NCI-H146 treated with DMSO at 0.1 percent for 48 hours (cell line): ENCODE data around the gene B3GAT1.
"Not testable (repeated sequence)": the region's sequence is repeated elsewhere in the genome, so short reads cannot be mapped to it uniquely, and the experiment has no call there.

Experiments
- DNase-seq: peaks from one replicate; lab custom pipeline; 2025; ENCODE audit not compliant: unreplicated experiment; lab: John Stamatoyannopoulos, UW

Gene B3GAT1

DNA sequence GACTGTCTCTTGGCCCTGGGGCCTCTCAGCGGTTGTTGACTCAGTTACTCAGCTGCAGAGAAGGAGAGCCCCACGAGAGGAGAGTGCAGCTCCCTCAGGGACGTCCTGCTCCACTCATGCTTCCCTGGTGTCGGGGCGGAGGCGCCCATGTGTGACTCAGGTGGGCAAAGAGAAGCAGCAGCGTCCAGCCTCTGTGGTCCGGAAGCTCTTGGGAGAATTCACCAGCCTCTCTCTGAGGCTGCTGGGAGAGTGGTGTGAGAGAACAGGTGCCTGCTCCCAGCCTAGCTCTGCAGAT, 54.5 kb downstream of the B3GAT1 start:
- DNase-seq: no peak

DNA sequence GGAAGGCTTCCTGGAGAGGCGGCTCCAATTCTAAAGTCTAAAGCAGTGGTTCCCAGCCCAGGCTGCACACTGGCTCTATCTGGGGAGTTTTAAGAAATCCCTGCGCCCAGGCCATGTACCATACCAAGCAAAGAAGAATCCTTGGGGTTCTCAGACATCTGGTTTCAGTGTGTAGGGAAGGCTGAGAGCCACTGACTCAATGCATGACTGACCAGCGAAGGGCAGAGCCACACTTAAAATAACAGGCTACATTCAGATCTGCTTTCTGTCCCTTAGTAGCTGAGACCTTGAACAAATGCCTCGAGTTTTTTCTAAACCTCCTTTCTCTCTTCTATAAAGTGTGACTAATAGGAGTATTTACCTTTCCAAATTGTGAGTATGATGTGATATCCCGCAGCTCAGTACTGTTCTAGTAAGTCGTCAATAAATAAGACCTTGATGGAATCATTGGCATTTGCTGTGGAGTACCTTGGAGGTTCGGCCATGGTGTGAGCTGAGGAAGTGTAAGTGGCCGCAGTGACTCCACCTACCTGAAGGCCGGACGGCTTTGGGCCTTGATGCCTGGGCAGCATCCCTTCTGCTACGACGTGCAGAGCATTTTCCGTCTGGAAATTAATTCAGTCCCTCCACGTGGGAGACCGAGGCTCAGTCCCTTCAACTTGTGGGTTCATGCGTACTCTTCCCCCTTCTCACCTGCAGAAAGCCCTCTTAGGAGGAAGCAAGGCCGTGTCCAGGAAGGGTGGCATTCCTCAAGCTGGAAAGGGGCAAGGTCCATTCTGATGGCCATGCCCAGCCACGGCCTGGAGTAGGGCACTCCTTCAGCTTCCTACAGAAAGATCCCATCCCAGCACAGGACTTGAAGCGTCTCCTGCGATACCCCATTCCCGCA, 55.1 kb downstream of the B3GAT1 start:
- no peak for DNase-seq

- no peak for DNase-seq
Measured at GRCh38 chr11:134355656-134356055, 56.4 kb downstream of the B3GAT1 start.

- DNase-seq: no peak
Measured at GRCh38 chr11:134355136-134355535, 56.9 kb downstream of the B3GAT1 start.

- DNase-seq: no peak
Measured at GRCh38 chr11:134352111-134352510, 59.9 kb downstream of the B3GAT1 start.

GRCh38 chr11:134350381-134350780, 61.7 kb downstream of the B3GAT1 start:
- no peak for DNase-seq

DNA sequence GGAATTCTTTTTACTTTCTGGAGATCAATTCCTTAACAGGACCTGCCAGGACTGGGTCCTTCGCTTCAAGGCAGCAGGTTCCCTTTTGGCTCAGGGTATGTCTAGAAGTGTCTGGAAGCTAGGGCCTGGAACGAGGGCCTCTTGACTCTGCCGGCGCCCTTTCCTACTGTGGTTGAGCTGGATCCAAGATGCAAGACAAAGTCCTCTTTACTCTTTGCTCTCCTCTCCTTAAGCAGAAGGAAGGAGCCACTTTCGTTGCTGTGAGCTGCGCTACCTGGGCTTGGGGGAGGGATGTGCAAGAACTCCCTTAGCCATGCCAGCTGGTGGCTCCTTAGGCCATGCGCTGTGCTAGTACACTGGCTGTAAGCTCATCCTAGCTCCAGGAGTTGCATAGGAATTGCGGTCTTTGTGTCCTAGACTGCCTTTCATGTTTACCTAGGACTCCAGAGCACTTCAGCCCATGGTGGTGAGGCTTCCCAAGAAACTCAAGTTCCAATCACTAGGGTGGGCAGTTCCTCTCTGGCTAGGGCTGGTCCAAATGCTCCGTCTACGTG, 62.2 kb downstream of the B3GAT1 start:
- DNase-seq: no peak

GRCh38 chr11:134349109-134349801, 62.8 kb downstream of the B3GAT1 start:
- DNase-seq: no peak

DNA sequence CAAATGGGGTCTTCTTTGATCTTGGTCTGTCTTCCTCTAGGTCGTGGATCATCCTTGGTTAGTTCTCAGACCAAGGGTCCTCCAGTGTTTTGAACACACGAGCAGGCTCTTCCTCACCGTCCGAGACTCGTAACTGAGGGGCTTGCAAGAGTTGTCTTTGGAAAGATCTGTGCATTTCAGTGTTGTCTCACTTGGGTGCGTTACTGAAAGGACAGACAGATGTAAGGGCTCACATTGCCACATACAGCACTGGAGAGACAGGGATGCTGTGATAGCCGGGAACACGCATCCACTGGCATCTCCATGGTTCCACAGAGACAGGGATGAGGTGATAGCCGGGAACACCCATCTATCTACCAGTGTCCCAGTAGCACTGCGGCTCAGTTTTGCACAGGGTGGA, 64.6 kb downstream of the B3GAT1 start:
- DNase-seq: no peak

DNA sequence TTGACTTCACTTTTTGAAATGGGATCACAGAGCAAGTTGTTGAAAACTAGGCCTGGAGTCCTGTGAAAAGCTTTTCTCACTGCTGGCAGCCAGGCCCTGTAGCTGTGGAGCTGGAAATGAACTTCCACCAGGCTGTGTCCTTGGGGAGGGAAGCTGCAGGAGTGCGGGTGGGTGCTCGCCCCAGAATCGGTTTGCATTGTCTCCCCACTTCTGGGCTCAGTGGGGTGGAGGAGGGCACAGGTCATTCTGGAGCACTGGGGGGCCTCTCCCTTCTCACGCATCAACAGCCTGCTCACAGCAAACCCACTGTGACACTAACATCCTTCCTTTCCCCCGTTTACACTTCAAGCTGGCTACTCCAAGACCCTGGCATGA, 65.1 kb downstream of the B3GAT1 start:
- DNase-seq: no peak

DNA sequence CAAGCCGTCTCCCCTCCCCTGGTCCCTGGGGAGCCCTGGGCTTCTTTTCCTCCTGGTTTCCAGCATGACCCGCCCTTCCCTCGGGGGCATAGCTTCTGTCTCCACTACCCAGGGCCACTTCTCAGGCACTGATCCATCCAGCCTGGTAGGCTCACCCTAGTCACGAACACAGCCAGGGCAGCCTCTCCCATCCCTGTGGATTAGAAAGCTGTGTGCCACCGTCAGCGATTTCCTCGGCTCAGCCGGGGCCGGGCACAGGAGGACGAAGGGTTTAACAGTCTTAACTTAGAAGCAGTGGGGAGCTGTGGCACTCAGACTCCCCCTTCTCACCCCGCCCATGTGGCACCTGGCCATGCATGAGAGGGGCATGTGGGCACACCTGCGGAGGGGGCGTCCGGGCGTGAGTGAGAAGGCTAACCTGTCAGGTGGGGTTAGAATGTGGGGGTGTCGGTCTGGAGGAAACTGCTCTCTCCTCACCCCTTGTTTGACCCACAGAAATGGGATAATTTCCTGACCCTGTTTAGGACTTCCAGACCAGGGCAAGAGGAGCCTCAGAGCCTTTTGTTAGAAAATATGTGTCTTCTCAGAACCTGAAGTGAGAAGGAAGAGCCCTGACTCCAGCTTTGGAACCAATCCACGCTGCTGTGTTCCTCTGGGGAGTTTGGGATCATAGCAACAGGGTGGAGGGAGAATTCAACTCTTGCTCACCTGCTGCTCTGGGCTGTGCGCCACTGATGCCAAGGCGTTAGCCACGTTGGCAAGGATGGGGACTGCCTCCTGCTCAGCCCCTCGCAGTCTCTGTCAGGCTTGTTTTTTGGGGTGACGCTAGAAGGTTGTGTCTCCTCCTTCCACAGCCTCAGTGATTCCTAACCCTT, 65.7 kb downstream of the B3GAT1 start:
- DNase-seq: no peak

DNA sequence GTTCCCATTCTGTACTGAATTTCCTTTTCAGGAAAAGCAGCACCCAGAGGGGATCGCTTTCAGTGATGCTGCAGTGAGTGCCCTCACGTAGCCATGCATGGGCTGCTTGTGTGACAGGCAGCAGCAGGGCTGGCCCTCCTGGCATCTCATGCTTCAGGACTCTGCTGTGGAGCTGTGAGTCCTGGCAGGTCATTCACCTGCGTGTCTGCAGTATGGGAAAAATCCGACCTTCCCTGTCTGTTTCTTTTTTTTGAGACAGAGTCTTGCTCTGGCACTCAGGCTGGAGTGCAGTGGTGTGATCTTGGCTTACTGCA, 66.8 kb downstream of the B3GAT1 start:
- DNase-seq: no peak

DNA sequence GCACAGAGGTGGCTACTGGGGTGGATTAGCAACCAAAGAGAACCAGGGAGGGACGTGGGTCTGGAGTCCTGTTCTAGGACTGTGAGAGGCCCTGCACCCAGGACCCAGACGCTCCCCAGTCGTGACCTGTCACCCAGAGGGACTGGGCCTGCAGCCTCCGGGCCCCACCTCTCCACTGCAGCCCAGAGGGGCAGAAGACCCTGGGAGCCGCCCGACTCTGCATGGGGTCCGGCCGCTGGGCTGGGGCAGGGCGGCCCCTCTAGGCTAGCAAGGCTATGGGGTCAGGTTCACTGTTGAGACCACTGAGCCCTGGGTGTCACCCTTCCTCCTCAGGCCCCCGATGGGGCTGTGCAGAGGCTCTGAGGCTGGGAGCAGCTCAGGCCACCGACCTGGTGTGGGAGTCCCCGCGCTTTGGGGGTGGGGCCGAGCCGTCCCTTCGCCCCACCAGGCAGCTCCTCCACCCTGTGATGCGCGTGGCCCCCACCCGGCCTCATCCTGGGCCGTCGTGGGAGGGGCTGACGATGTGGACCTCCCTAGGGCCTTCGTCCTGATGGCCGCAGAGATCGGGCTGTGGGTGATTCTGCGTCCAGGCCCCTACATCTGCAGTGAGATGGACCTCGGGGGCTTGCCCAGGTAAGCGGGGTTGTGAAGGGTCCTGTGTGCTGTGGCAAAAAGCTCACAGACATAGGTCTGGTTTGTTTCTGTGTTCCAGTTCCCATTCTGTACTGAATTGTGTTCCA, 67.4 kb downstream of the B3GAT1 start:
- DNase-seq: not testable (repeated sequence)

- DNase-seq: no peak
Measured at GRCh38 chr11:134343646-134344045, 68.4 kb downstream of the B3GAT1 start.

DNA sequence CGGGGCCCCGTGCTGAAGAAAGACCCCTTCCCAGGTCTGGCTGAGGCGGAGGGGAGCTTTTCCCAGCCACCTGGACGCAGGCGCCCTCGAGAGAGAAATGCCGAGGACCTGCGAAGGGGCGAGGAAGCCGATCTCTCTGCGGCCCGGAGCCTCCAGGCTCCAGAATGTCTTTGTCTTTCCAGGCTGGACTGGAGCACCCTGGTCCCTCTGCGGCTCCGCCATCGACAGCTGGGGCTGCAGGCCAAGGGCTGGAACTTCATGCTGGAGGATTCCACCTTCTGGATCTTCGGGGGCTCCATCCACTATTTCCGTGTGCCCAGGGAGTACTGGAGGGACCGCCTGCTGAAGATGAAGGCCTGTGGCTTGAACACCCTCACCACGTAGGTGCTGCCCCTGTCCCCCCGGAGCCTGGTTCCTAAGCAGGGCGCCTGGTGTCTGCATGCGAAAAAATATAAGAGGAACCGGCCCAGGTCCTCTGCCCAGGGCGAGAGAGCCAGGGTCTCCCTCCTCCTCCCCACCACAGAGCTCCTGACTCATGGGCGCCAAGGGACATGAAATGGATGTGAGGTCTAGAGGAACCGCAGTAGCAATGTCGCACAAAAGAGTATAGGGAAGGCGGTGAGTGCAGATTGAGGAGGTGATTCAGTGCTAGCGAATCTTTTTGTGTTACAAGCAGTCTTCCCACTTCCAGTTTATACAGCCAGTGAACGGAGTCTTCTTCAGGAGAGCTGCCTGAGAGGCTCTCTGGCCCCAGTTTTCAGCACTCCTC, 69.3 kb downstream of the B3GAT1 start:
- DNase-seq: no peak

DNA sequence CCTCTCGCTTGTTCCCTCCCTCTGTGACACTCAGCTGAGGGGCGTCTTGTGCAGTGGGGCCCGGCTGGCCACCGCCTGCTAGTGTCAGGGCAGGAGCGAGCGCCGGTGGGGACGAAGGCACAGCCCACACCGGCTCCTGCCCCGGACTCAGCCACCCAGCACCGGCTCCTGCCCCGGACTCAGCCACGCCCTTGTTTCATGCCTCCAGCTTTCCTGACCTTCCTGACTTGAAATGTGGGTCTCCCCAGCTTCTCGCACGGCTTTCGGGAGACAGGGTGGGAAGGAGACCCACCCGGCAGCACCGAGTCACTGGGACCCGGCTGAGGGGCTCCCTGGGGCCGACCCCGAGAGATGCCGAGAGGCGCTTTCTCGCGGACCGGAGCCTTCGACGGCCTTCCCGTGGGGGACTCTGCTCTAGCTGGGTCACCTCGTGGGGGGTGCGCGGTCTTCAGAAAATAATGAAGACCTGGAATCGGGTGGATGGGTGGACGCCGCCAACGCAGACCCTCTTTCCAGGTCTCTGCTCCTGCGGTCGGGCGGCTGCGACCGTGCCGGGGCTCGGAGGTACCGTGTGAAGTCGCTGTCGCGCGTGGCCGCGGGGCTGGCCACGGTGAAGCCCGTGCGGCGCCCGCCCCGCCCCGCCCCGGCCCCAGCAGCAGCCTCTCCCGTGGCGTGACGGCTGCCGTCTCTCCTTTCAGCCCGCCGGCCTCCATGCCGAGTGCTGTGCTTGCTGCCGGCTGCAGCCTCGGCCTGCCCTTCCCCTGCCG, 70.1 kb downstream of the B3GAT1 start:
- DNase-seq: no peak

DNA sequence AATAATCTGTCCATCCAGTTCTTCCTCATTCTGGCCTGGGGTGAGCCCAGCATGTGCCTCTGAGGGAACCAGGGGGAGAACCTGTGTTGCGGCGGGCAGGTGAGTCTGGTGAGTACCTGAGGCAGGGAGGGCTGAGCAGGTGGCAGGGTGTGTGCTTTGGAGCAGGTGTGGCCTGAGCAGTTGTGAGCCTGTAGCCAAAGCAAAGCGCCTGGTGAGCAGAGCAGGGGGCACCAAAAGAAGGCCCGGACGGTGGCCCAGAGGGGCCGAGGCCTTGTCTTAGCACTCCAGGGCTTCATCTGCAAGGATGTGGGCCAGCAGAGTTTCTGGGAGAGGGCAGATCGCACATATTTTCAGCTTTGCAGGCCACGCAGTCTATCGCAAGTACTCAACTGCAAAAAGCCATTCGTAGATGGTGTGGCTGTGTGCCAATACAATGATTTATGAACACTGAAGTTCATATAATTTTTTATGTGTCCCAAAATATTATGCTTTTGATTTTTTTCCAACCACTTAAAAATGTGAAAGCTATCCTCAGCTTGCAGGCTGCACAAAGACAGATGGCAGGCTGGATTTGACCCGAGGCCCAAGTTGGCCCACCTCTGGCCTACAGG, 71.6 kb downstream of the B3GAT1 start:
- no peak for DNase-seq

DNA sequence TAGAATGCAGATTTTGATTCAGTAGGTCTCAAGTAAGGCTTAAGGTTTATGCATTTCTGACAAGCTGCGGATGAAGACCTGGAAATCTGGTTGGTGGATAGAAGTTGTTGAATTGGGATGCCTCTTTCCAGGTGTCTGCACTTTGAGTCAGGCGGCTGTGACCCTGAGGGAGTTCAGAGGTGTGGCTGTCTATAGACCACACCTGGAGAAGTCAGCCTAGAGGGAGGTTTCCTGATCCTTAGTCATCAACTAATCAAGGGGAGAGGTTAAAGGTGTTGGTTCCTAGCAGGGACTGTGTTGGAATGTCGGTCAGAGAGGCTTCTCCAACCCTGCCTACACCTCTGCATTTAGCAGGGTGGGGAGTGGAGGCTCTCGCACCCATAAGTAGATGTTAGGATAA, 72.3 kb downstream of the B3GAT1 start:
- DNase-seq: no peak

GRCh38 chr11:134338654-134339053, 73.4 kb downstream of the B3GAT1 start:
- no peak for DNase-seq
